ENCODE data around the gene ZEB1. TPM values are rescaled to one million over a fixed set of nuclear protein-coding genes. Genes with fewer than 3 reads are reported as not detected.

The ZEB1 gene
- polyA plus RNA-seq, 3 donors: 2.9 to 77.8 (median 15.5) TPM

DNA sequence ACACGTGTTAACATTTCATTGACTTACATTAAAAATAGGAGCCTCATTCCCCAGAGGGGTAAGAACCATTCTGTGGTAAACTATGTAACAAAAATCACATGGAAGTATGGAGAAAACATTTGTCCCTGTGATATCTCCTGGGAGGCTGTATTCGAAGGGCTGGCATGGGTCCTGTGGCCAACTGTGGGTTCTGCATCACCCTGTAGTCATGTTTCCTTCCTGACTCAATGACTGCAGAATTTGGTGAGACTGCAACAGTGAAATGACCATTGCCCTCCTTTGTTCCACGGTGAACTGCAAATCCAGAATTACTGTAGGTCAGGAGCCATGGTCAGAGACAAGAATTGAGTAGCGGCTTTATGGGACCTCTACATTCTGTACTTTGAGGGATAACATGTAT is 3.6 kb upstream of the ZEB1 start:
- no peak overlapping the region for H3K27ac ChIP-seq (ENCODE audit: low read depth, low read length)
- WGBS, 3 donors: 58 to 68% (median 61%) methylated on average over 4 of the region's 4 CpGs

GRCh38 chr10:31317171-31317570 is 1.8 kb upstream of the ZEB1 start:
- WGBS, 3 donors: 91 to 97% (median 96%) methylated on average over 5 of the region's 5 CpGs
- no peak overlapping the region for H3K27ac ChIP-seq (ENCODE audit: low read depth, low read length)

DNA sequence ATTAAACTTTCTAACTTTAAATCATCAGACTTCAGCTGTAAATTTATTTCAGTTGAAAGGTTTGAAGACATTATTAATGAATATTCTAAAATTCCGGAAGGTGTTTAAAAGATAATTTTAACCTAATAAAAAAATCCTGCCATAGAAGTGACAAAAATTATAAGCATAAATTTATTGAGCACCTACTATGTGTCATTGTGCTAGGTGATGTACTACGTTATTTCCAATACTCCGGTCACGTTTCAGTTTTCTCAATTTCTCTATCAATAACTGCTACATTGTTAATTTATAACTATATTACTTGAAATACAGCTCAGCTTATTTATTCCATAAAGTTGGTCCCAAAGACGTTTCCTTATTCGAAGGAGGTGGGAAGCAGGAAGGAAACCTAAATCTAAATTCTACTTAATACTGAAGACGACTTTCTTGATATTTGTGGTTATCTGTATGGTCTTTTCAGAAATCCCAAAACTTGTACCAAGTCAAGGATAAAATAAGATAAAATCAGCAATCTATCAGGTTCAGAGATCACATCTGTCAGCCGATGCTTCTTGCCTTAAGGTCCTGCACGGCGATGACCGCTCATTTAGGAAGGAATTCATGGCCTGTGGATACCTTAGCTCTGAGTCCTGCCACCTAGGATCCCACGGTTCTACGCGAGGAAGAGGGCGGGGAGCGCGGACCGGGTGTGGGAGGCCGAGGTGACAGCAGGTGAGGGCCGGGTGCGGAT is 1.2 kb upstream of the ZEB1 start:
- 25 to 32% (median 29%) methylated on average over 21 of the region's 21 CpGs for WGBS, 3 donors

DNA sequence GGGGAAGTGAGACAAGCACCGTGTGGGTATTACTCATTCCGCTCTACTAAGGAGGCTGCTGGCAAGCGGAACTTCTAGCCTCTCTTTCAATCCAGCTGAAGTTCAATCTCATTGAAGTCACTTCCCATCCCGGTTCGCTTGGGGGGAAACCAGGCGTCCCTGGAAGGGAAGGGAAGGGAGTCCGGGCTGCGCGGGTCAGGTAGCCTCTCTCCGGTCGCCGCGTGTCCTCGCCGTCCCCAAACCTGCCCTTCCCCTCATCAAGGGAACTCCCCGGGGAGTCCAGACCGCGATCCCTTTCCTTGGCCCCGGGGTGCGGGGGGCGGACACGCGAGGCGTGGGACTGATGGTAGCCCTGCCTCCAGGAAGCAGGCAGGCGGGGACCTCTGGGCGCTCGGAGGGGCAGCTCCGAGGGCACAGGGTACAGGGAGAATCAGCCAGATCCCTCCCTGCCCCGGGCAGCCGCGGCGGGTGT is 598 bp upstream of the ZEB1 start:
- 0% methylated on average over 31 to 32 of the region's 32 CpGs for WGBS, 3 donors
- no peak overlapping the region for H3K27ac ChIP-seq (ENCODE audit: low read depth, low read length)

More for the DNA sequence above, 1.2 kb upstream of the ZEB1 start:
- H3K27ac ChIP-seq (ENCODE audit: low read depth, low read length): no peak overlapping the region

GRCh38 chr10:31319602-31320549 is 860 bp downstream of the ZEB1 start:
- WGBS, 3 donors: 0 to 1% (median 1%) methylated on average over 104 to 129 of the region's 129 CpGs

GRCh38 chr10:31320550-31321211 is 1.7 kb downstream of the ZEB1 start:
- H3K27ac ChIP-seq (ENCODE audit: low read depth, low read length): no peak overlapping the region
- 0 to 1% (median 1%) methylated on average over 43 of the region's 43 CpGs for WGBS, 3 donors

More at GRCh38 chr10:31319602-31320549, 860 bp downstream of the ZEB1 start:
- H3K27ac ChIP-seq (ENCODE audit: low read depth, low read length): peak overlapping the region; percentile 11

DNA sequence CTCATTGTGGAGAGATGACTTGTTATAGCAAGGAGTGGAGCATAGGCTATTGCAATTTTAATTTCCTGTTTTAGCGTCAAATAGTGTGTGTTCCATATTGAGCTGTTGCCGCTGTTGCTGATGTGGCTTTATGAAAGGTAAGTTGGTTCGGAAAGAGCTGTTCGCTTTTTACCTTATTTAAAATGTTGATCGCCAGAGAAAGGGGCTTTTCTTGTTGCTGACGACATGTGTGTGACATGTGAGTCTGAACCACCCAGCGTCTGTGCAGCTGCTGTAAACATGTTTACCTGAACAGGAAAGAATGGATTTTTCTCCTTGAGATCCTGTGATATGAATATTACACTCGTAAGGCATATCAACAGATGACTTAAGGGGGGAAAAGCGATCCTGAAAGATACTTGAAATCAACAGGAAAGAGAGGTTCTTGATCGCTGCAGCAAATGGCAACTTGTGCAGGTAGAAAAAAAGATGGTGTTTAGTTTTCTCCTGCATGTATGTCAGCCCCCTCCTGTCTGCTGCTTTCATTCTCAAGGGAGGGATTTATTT is 2.5 kb downstream of the ZEB1 start:
- no peak overlapping the region for H3K27ac ChIP-seq (ENCODE audit: low read depth, low read length)
- 10 to 17% (median 11%) methylated on average over 10 of the region's 10 CpGs for WGBS, 3 donors

DNA sequence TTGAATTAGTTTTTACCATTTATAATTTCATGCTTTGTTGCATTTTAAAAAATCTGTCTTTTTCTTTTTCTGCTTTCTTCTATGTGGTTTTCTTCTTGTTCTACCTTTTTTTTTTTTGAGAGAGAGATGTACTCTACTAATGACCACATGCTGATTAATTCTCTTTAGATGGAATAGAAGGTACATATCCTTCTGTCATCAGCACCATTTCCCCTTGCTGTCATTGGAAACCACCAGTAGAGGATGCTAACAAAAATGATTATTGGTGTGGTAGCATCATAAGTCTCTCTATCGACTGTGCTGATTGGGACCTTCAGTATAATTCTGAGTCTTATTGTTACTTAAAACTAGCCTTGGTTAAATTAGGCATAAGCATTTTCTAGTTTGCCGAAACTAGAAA is 3.6 kb downstream of the ZEB1 start:
- WGBS, 3 donors: 71 to 79% (median 77%) methylated on average over 2 of the region's 2 CpGs
- H3K27ac ChIP-seq (ENCODE audit: low read depth, low read length): no peak overlapping the region

GRCh38 chr10:31340343-31340742 is 21.3 kb downstream of the ZEB1 start:
- no peak overlapping the region for H3K27ac ChIP-seq (ENCODE audit: low read depth, low read length)

- WGBS, 3 donors: 84 to 89% (median 85%) methylated on average over 1 of the region's 1 CpG
- H3K27ac ChIP-seq (ENCODE audit: low read depth, low read length): no peak overlapping the region
These were observed 22.5 kb downstream of the ZEB1 start for GRCh38 chr10:31341552-31341951.

GRCh38 chr10:31343009-31343408 is 24.0 kb downstream of the ZEB1 start:
- WGBS, 3 donors: 62 to 67% (median 63%) methylated on average over 3 of the region's 3 CpGs

GRCh38 chr10:31343551-31343950 is 24.5 kb downstream of the ZEB1 start:
- H3K27ac ChIP-seq (ENCODE audit: low read depth, low read length): no peak overlapping the region
- WGBS, 3 donors: 66 to 78% (median 68%) methylated on average over 5 of the region's 5 CpGs

More at GRCh38 chr10:31343009-31343408, 24.0 kb downstream of the ZEB1 start:
- no peak overlapping the region for H3K27ac ChIP-seq (ENCODE audit: low read depth, low read length)

DNA sequence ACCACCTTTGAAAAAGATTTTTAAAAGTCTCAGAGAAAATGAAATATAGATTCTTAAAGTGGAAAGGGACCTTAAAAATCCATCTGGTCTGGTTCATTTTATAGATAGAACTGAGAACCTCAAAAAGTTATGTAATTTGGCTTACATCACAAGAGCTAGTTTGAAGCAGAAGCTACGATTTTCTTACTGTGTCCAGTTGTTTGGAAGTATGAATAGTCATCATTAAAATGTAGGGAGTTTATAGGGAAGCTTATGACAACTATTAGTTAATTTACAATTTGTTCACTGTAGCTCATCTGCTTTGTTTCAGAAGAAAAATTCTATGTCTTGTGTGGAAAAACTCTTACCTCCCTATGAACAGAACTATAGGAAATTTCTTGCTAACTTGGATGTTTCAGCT is 26.9 kb downstream of the ZEB1 start:
- H3K27ac ChIP-seq (ENCODE audit: low read depth, low read length): no peak overlapping the region
- 28 to 74% (median 40%) methylated on average over 1 of the region's 1 CpG for WGBS, 3 donors

DNA sequence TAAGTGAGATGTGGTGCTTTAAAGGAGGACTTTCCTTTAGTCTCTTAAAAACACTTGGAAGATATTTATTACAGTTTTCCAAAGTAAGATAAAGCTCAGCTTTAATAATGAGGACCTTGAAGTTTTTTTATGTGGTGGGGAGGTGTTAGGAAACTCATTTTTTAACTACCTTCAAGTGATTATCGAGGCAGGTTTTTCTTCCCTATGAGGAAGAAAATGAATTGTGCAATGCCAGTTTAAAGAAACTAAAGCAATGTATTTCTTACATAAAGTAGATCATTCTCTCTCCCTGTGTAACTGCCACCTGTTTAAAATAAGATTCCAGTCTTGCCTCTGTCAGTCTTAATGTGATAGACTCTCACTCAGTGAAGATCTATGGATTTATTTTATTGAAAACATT is 27.9 kb downstream of the ZEB1 start:
- 44 to 66% (median 63%) methylated on average over 1 of the region's 1 CpG for WGBS, 3 donors

DNA sequence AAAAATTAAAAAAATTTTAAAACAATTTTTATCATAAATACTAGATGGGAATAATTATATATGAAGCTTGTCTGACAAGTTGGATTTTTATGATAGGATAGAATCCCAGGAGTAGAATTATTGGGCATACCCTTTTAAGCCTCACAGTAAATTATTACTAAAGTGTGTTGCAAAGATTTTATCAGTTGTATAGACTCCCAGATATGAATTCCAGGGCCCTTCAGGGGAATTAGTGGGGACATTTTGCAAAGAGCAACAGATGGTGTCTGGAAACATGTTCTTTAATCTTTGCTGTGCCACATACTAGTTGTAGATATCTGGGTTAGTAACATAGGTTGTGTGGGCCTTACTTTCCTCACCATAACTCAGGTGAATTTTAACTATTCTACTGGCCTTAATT is 28.7 kb downstream of the ZEB1 start:
- no peak overlapping the region for H3K27ac ChIP-seq (ENCODE audit: low read depth, low read length)

More for the DNA sequence above, 27.9 kb downstream of the ZEB1 start:
- no peak overlapping the region for H3K27ac ChIP-seq (ENCODE audit: low read depth, low read length)

GRCh38 chr10:31350891-31351290 is 31.9 kb downstream of the ZEB1 start:
- no peak overlapping the region for H3K27ac ChIP-seq (ENCODE audit: low read depth, low read length)
- 92 to 95% (median 94%) methylated on average over 1 of the region's 1 CpG for WGBS, 3 donors

GRCh38 chr10:31352436-31353226 is 33.6 kb downstream of the ZEB1 start:
- H3K27ac ChIP-seq (ENCODE audit: low read depth, low read length): no peak overlapping the region
- WGBS, 3 donors: 90 to 96% (median 90%) methylated on average over 2 of the region's 2 CpGs

DNA sequence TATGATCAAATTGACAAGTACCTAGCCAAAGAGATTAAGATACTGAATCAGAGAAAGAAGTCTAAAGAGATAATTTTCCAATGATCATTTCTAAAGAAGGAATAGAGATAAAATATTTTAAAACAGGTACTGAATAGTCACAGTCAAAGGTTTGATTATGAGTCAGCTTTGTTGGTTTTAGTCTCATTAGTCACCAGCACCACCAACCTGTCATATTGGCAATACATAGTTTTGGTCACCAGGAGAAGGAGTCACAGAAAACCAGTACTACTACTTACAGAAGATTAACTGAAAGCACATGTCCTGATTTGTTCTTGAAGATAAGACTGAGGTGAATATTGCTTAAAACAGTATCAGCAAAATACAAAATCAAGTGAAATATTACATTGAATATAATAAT is 34.6 kb downstream of the ZEB1 start:
- no peak overlapping the region for H3K27ac ChIP-seq (ENCODE audit: low read depth, low read length)

Data from adipose tissue (tissue), 3 donors.